Measurements from ENCODE around the gene TTLL6.

GRCh38 chr17:48747445-48748363, 69.3 kb downstream of the TTLL6 start:
- TF ChIP-seq POLR2A (IDR thresholded peaks at IDR 0.05) (no peak), CTCF (IDR thresholded peaks at IDR 0.05) (no peak)

Data from testis (tissue), 2 donors.